Spleen (tissue), 11 donors: ENCODE results near the gene CHST15. TPM values are rescaled to one million over a fixed set of nuclear protein-coding genes. Genes with fewer than 3 reads are reported as not detected.

Experiments
- DNase-seq: peaks from one replicate; pipeline ENCODE4 v3.0.0-alpha.2; 2020
- H3K27ac ChIP-seq, 8 donors: fragments of 200-600 bp; sonication (generic) in 7 of 8; 1 replicate in 4 of 8; 2 replicates in 4 of 8; pipeline versions ENCODE4 v1.5.0 to v1.8.0; 2016 to 2021; ENCODE audit warnings: inconsistent platforms in 4 of 8, mild to moderate bottlenecking in 4 of 8, moderate library complexity in 1 of 8
- H3K27me3 ChIP-seq, 7 donors: fragments of 200-600 bp; sonication (generic) in 6 of 7; replicated peaks in 1 of 7; 1 replicate in 4 of 7; 2 replicates in 3 of 7; pipeline versions ENCODE4 v1.5.0 to v1.8.0; 2016 to 2021; ENCODE audit warnings: inconsistent platforms in 3 of 7, mild to moderate bottlenecking in 1 of 7
- H3K36me3 ChIP-seq, 6 donors: fragments of 200-600 bp; sonication (generic) in 5 of 6; 1 replicate in 4 of 6; 2 replicates in 2 of 6; pipeline versions ENCODE4 v1.5.0 to v1.8.0; 2016 to 2021; ENCODE audit warnings: inconsistent platforms in 2 of 6
- H3K4me1 ChIP-seq, 6 donors: fragments of 200-600 bp; sonication (generic) in 5 of 6; 1 replicate in 3 of 6; 2 replicates in 3 of 6; pipeline versions ENCODE4 v1.5.0 to v1.8.0; 2016 to 2021; ENCODE audit warnings: inconsistent platforms in 3 of 6
- H3K4me3 ChIP-seq, 8 donors: fragments of 200-600 bp; sonication (generic) in 7 of 8; 1 replicate in 4 of 8; 2 replicates in 4 of 8; pipeline versions ENCODE4 v1.5.0 to v1.8.0; 2016 to 2021; ENCODE audit warnings: inconsistent platforms in 4 of 8, mild to moderate bottlenecking in 4 of 8, moderate library complexity in 2 of 8
- H3K9me3 ChIP-seq, 8 donors: fragments of 200-600 bp; sonication (generic) in 7 of 8; 1 replicate in 4 of 8; 2 replicates in 4 of 8; pipeline versions ENCODE4 v1.5.0 to v1.8.0; 2016 to 2021; ENCODE audit warnings: inconsistent platforms in 4 of 8
- POLR2A ChIP-seq, 3 donors: fragments of 450-650 bp; IDR thresholded peaks; one replicate each; pipeline ENCODE4 v1.5.1; 2017; ENCODE audit warnings: antibody characterized with exemption in 3 of 3, mild to moderate bottlenecking in 1 of 3
- POLR2AphosphoS5 ChIP-seq, 3 donors: sonication (generic); formaldehyde crosslinking; IDR thresholded peaks; one replicate each; pipeline ENCODE4 v1.5.1; 2017; ENCODE audit warnings: antibody characterized with exemption in 3 of 3
- WGBS, 5 donors: extraction: QIAGEN DNeasy Blood & Tissue Kit in 3 of 5; methylation state at CpG; one replicate each; pipeline versions ENCODE4 v1.1.5 to v1.1.7; 2013 to 2018; 5-methylcytosine and 5-hydroxymethylcytosine counted together
- intact Hi-C: fragments of 100-400 bp; cut with DNase I; formaldehyde crosslinking; loops from one replicate; pipeline ENCODE4 v1.15.0; 2023; ENCODE audit warnings: low total_unique reads
- polyA plus RNA-seq, 3 donors: library from polyadenylated mRNA; stranded (reverse); fragments of 200-250 nt; gene quantifications; one replicate each; pipeline ENCODE4 v1.2.1, GENCODE V29; 2013
- total RNA-seq, 7 donors: library from RNA; depleted of rRNA in 3 of 7; stranded (reverse); fragments of >200 nt in 3 of 7; fragmentation: NEBNext Ultra II Directional in 4 of 7; extraction: Animal tissue kit (Norgen Biotek cat#: 25700) in 4 of 7; gene quantifications; one replicate each; pipeline versions ENCODE4 v1.1.0 to v1.2.1, GENCODE V29; 2016 to 2021
- TF ChIP-seq, protein P1 (sequence below), 11 experiments: fragments of 200-600 bp in 7 of 11; fragments of 450-650 bp in 4 of 11; sonication (generic) in 4 of 11; IDR thresholded peaks in 8 of 11; conservative IDR thresholded peaks in 3 of 11; 1 replicate in 7 of 11; 2 replicates in 4 of 11; pipeline versions ENCODE4 v1.4.0 to v1.8.0; 2016 to 2021; ENCODE audit warnings: antibody characterized with exemption in 11 of 11, inconsistent platforms in 4 of 11, mild to moderate bottlenecking in 1 of 11
- donor health status: healthy with polysubstance abuse.
- donor health status: DM: no; HTN: no; CAD: no; lungs with moderate emphysema.
- donor health status: DM: no; HTN: no; CAD: no.
- donor health status: Bipolar disorder and iron deficiency.
- donor health status: healthy.
- donor health status: DM: no; HTN: no; CAD: no.
- donor health status: DM: yes; HTN: yes; CAD: no.

CHST15 gene
- total and polyA plus RNA-seq, 10 donors = 6.1 to 133 (median 102) TPM

DNA sequence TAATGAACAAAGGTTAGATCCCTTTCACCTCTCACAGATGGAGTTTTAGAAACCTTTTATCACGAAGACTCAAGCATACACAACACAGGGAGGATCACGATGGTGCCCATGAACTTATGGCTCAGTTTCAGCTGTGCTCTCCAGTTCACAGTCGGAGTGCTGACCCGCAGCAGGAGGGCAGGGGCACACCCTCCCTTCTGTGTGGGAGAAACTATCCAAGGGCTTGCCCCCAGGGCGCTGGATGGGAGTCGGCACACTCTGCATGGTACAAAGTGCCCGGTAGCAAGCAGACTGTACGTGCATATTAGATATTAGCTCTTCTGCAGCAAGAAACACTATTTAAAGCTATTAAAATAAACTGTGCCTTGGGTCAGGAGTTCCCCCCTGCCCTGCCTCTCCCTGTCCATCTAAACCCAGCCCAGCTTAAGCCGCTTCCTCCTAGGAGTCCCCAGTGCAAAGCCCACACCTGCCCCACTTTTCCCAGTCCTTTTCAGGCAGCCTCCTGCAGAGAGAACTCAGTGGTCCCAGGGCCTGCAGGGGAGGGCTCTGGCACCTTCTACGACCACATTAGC is 76.5 kb downstream of the CHST15 start:
- WGBS, 5 donors = 65 to 85% (median 77%) methylated on average over 10 of the region's 10 CpGs
- Histone ChIP-seq H3K4me1 (peaks cover 0 to 62% (median 16%) of the 10 kb centered on the region in 6 donors), H3K27me3 (no peaks in the 10 kb centered on the region), H3K27ac (peak overlapping the region in 1 of 8 donors; percentile 2), H3K4me3 (no peak overlapping the region), H3K9me3 (peaks cover 0 to 12% (median 4%) of the 10 kb centered on the region in 8 donors), H3K36me3 (peaks cover 0 to 100% (median 17%) of the 10 kb centered on the region in 6 donors)
- DNase-seq = peak; percentile 58
- TF ChIP-seq POLR2AphosphoS5 (IDR thresholded peaks at IDR 0.05) (peak; percentile 7 to 62 (median 33)), POLR2A (IDR thresholded peaks at IDR 0.05) (no peak)
- intact Hi-C loops = no loop called here

DNA sequence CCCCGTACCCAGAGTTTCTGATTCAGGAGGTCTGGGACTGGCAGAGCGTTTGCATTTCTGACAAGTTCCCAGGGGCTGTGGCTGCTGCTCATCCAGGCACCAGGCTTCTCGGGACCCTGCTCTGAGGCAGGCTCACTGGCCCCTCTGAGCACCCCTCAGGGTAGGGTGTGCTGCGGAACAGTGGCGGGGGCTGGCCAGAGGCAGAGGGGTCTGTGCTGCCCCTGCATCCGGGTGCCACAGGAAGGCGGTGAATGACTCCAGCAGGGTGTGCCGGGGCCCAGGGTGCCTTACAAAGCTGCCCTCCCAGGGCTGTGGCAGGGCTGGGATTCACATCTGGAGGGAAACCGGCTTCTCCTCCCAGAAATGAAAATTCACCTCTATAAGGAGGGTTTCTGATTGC is 77.4 kb downstream of the CHST15 start:
- Histone ChIP-seq H3K4me3 (no peak overlapping the region), H3K9me3 (peaks cover 0 to 12% (median 4%) of the 10 kb centered on the region in 8 donors), H3K27me3 (no peaks in the 10 kb centered on the region), H3K4me1 (peaks cover 0 to 57% (median 16%) of the 10 kb centered on the region in 6 donors), H3K27ac (no peak overlapping the region), H3K36me3 (peaks cover 0 to 100% (median 17%) of the 10 kb centered on the region in 6 donors)
- intact Hi-C loops = no loop called here
- TF ChIP-seq POLR2AphosphoS5 (IDR thresholded peaks at IDR 0.05) = peak in 1 of 3 donors; percentile 44
- TF ChIP-seq, protein P1, sequence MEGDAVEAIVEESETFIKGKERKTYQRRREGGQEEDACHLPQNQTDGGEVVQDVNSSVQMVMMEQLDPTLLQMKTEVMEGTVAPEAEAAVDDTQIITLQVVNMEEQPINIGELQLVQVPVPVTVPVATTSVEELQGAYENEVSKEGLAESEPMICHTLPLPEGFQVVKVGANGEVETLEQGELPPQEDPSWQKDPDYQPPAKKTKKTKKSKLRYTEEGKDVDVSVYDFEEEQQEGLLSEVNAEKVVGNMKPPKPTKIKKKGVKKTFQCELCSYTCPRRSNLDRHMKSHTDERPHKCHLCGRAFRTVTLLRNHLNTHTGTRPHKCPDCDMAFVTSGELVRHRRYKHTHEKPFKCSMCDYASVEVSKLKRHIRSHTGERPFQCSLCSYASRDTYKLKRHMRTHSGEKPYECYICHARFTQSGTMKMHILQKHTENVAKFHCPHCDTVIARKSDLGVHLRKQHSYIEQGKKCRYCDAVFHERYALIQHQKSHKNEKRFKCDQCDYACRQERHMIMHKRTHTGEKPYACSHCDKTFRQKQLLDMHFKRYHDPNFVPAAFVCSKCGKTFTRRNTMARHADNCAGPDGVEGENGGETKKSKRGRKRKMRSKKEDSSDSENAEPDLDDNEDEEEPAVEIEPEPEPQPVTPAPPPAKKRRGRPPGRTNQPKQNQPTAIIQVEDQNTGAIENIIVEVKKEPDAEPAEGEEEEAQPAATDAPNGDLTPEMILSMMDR (IDR thresholded peaks at IDR 0.05 in 8 of 11, conservative IDR thresholded peaks at IDR 0.05 in 3 of 11) = no peak
- WGBS, 5 donors = 92 to 100% (median 94%) methylated on average over 1 to 9 of the region's 9 CpGs
- DNase-seq = peak; percentile 59

DNA sequence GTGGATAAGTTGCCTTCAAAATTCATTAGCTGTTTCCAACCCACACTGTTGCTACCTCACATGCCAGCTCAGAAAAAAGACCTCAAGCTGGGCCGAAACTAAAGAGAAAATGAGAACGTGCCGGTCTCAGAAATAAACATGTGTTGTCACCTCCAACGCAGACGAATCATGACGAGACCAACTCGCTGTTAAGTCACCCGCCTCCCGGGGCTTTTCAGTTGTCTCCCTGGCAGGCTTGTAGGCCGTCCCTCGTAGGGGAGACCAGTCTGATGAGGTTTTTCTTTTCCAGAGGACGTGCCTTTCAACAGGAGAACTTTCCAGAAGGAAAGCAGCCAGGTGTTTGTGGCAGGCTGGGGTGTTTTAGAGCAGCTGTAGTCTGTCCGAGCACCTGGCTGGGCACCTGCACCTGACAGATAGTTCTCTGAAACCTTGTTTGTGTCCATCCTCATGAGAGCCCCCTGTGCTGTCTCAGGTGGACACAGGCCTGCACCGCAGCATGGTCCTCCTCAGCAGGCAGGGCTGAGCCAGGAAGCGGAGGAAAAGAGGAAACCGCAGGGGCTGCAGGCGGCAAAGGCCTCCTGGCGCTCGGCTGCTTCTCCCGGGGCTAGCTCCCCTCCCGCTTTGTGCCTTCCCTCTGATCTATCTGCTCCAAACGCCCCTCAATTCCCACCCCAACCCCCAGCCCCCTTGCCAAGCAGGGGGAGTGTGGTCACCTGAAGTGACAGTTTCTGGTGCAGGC is 78.8 kb downstream of the CHST15 start:
- H3K4me3 ChIP-seq = no peak overlapping the region
- TF ChIP-seq POLR2AphosphoS5 (IDR thresholded peaks at IDR 0.05) (no peak), POLR2A (IDR thresholded peaks at IDR 0.05) (no peak)
- TF ChIP-seq, protein P1 (IDR thresholded peaks at IDR 0.05 in 8 of 11, conservative IDR thresholded peaks at IDR 0.05 in 3 of 11) = no peak
- peak overlapping the region in 3 of 8 donors; percentile 14 to 33 (median 17) for H3K27ac ChIP-seq
- peaks cover 0 to 100% (median 19%) of the 10 kb centered on the region in 6 donors for H3K36me3 ChIP-seq
- intact Hi-C loops = no loop called here
- 65 to 77% (median 70%) methylated on average over 19 to 22 of the region's 22 CpGs for WGBS, 5 donors
- peaks cover 0 to 58% (median 20%) of the 10 kb centered on the region in 6 donors for H3K4me1 ChIP-seq
- H3K27me3 ChIP-seq = no peaks in the 10 kb centered on the region
- H3K9me3 ChIP-seq = peaks cover 0 to 12% (median 4%) of the 10 kb centered on the region in 8 donors
- peak; percentile 73 for DNase-seq

DNA sequence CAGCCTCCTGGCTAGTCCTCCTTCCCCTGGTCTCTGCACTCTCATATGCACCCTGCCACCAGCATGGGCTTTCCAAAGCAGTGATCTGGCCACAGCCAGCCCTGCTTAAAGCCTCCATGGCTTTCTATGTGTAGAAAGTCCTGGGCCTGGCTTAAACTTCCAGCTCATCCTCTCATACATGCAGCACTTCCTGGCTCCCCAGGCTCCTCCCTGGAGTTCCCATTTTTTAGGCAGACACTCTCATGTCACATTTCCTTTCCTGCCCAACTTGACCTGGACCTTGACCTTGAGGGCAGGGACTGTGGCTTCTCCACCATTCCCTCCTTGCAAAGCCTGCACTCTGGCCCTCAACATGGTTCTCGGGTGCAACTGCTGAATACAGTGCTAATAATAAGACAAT is 79.5 kb downstream of the CHST15 start:
- Histone ChIP-seq H3K36me3 (peaks cover 0 to 100% (median 17%) of the 10 kb centered on the region in 6 donors), H3K4me1 (peaks cover 0 to 58% (median 20%) of the 10 kb centered on the region in 6 donors), H3K27me3 (no peaks in the 10 kb centered on the region), H3K9me3 (peaks cover 0 to 12% (median 4%) of the 10 kb centered on the region in 8 donors), H3K4me3 (no peak overlapping the region), H3K27ac (peak overlapping the region in 2 of 8 donors; percentile 33 to 37)
- TF ChIP-seq POLR2A (IDR thresholded peaks at IDR 0.05) (no peak), POLR2AphosphoS5 (IDR thresholded peaks at IDR 0.05) (no peak)
- TF ChIP-seq, protein P1 (IDR thresholded peaks at IDR 0.05 in 8 of 11, conservative IDR thresholded peaks at IDR 0.05 in 3 of 11) = no peak
- intact Hi-C loops = no loop called here
- 61 to 94% (median 78%) methylated on average over 1 of the region's 1 CpG for WGBS, 5 donors
- DNase-seq = peak; percentile 45
